ENCODE data around the gene ACAD8.
"Not testable (repeated sequence)": the region's sequence is repeated elsewhere in the genome, so short reads cannot be mapped to it uniquely, and the experiment has no call there.

The ACAD8 gene

GRCh38 chr11:134246678-134247077, 6.7 kb upstream of the ACAD8 start:
- H3K4me3 ChIP-seq (replicated peaks in 1 of 2; ENCODE audit: low read depth in 2 of 2, low read length in 2 of 2), result no peak overlapping the region
- TF ChIP-seq, protein P1, sequence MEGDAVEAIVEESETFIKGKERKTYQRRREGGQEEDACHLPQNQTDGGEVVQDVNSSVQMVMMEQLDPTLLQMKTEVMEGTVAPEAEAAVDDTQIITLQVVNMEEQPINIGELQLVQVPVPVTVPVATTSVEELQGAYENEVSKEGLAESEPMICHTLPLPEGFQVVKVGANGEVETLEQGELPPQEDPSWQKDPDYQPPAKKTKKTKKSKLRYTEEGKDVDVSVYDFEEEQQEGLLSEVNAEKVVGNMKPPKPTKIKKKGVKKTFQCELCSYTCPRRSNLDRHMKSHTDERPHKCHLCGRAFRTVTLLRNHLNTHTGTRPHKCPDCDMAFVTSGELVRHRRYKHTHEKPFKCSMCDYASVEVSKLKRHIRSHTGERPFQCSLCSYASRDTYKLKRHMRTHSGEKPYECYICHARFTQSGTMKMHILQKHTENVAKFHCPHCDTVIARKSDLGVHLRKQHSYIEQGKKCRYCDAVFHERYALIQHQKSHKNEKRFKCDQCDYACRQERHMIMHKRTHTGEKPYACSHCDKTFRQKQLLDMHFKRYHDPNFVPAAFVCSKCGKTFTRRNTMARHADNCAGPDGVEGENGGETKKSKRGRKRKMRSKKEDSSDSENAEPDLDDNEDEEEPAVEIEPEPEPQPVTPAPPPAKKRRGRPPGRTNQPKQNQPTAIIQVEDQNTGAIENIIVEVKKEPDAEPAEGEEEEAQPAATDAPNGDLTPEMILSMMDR (IDR thresholded peaks at IDR 0.05; ENCODE audit: low read depth, low read length), result no peak
- DNase-seq (ENCODE audit: low read depth in 2 of 2), result no peak

- no peak overlapping the region for H3K4me3 ChIP-seq (replicated peaks in 1 of 2; ENCODE audit: low read depth in 2 of 2, low read length in 2 of 2)
- no peak for DNase-seq (ENCODE audit: low read depth in 2 of 2)
- TF ChIP-seq, protein P1 (IDR thresholded peaks at IDR 0.05; ENCODE audit: low read depth, low read length), result no peak
Observed at GRCh38 chr11:134248910-134249480, 4.4 kb upstream of the ACAD8 start.

DNA sequence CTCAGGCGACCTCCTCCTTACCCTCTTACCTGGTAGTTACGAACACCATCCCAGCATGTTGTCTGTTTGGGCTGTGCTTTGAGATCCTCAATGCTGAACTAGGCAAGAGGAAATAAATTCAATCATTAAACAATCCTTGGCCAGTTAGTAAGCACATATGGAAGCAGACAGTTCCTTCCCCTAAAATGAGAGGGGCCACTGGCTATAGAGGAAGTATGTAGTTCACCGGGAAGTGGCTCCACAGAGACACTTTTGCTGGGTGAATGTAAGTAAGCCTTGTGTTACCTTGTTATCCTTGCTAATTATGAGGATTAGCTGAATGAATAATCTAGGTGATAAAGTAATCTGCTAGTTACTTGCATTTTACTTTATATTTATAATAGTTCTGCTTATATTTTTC, 3.1 kb upstream of the ACAD8 start:
- no peak for DNase-seq (ENCODE audit: low read depth in 2 of 2)
- no peak overlapping the region for H3K4me3 ChIP-seq (replicated peaks in 1 of 2; ENCODE audit: low read depth in 2 of 2, low read length in 2 of 2)
- TF ChIP-seq, protein P1 (IDR thresholded peaks at IDR 0.05; ENCODE audit: low read depth, low read length), result no peak

- no peak overlapping the region for H3K4me3 ChIP-seq (replicated peaks in 1 of 2; ENCODE audit: low read depth in 2 of 2, low read length in 2 of 2)
- DNase-seq (ENCODE audit: low read depth in 2 of 2), result no peak
- TF ChIP-seq, protein P1 (IDR thresholded peaks at IDR 0.05; ENCODE audit: low read depth, low read length), result no peak
Observed at GRCh38 chr11:134250675-134251074, 2.7 kb upstream of the ACAD8 start.

- TF ChIP-seq, protein P1 (IDR thresholded peaks at IDR 0.05; ENCODE audit: low read depth, low read length), result no peak
- peak overlapping the region; percentile 87 to 93 for H3K4me3 ChIP-seq (replicated peaks in 1 of 2; ENCODE audit: low read depth in 2 of 2, low read length in 2 of 2)
- peak in 1 of 2 donors; percentile 11 for DNase-seq (ENCODE audit: low read depth in 2 of 2)
Observed at GRCh38 chr11:134252346-134253187, 801 bp upstream of the ACAD8 start.

GRCh38 chr11:134254433-134255183, 1.2 kb downstream of the ACAD8 start:
- no peak for DNase-seq (ENCODE audit: low read depth in 2 of 2)
- H3K4me3 ChIP-seq (replicated peaks in 1 of 2; ENCODE audit: low read depth in 2 of 2, low read length in 2 of 2), result peak overlapping the region in 1 of 2 donors; percentile 87
- TF ChIP-seq, protein P1 (IDR thresholded peaks at IDR 0.05; ENCODE audit: low read depth, low read length), result no peak

- H3K4me3 ChIP-seq (replicated peaks in 1 of 2; ENCODE audit: low read depth in 2 of 2, low read length in 2 of 2); DNase-seq (ENCODE audit: low read depth in 2 of 2): not testable (repeated sequence)
Observed at GRCh38 chr11:134255184-134255561, 1.8 kb downstream of the ACAD8 start.
